Spleen (tissue), 11 donors: ENCODE data around the gene DPP3. TPM values are rescaled to one million over a fixed set of nuclear protein-coding genes. Genes with fewer than 3 reads are reported as not detected.

Source experiments
- DNase-seq: peaks from one replicate; pipeline ENCODE4 v3.0.0-alpha.2; 2020
- H3K27ac ChIP-seq, 8 donors: fragments of 200-600 bp; sonication (generic) in 7 of 8; 1 replicate in 4 of 8; 2 replicates in 4 of 8; pipeline versions ENCODE4 v1.5.0 to v1.8.0; 2016 to 2021; ENCODE audit warnings: inconsistent platforms in 4 of 8, mild to moderate bottlenecking in 4 of 8, moderate library complexity in 1 of 8
- H3K27me3 ChIP-seq, 7 donors: fragments of 200-600 bp; sonication (generic) in 6 of 7; replicated peaks in 1 of 7; 1 replicate in 4 of 7; 2 replicates in 3 of 7; pipeline versions ENCODE4 v1.5.0 to v1.8.0; 2016 to 2021; ENCODE audit warnings: inconsistent platforms in 3 of 7, mild to moderate bottlenecking in 1 of 7
- H3K36me3 ChIP-seq, 6 donors: fragments of 200-600 bp; sonication (generic) in 5 of 6; 1 replicate in 4 of 6; 2 replicates in 2 of 6; pipeline versions ENCODE4 v1.5.0 to v1.8.0; 2016 to 2021; ENCODE audit warnings: inconsistent platforms in 2 of 6
- H3K4me1 ChIP-seq, 6 donors: fragments of 200-600 bp; sonication (generic) in 5 of 6; 1 replicate in 3 of 6; 2 replicates in 3 of 6; pipeline versions ENCODE4 v1.5.0 to v1.8.0; 2016 to 2021; ENCODE audit warnings: inconsistent platforms in 3 of 6
- H3K4me3 ChIP-seq, 8 donors: fragments of 200-600 bp; sonication (generic) in 7 of 8; 1 replicate in 4 of 8; 2 replicates in 4 of 8; pipeline versions ENCODE4 v1.5.0 to v1.8.0; 2016 to 2021; ENCODE audit warnings: inconsistent platforms in 4 of 8, mild to moderate bottlenecking in 4 of 8, moderate library complexity in 2 of 8
- H3K9me3 ChIP-seq, 8 donors: fragments of 200-600 bp; sonication (generic) in 7 of 8; 1 replicate in 4 of 8; 2 replicates in 4 of 8; pipeline versions ENCODE4 v1.5.0 to v1.8.0; 2016 to 2021; ENCODE audit warnings: inconsistent platforms in 4 of 8
- POLR2A ChIP-seq, 3 donors: fragments of 450-650 bp; IDR thresholded peaks; one replicate each; pipeline ENCODE4 v1.5.1; 2017; ENCODE audit warnings: antibody characterized with exemption in 3 of 3, mild to moderate bottlenecking in 1 of 3
- POLR2AphosphoS5 ChIP-seq, 3 donors: sonication (generic); formaldehyde crosslinking; IDR thresholded peaks; one replicate each; pipeline ENCODE4 v1.5.1; 2017; ENCODE audit warnings: antibody characterized with exemption in 3 of 3
- WGBS, 5 donors: extraction: QIAGEN DNeasy Blood & Tissue Kit in 3 of 5; methylation state at CpG; one replicate each; pipeline versions ENCODE4 v1.1.5 to v1.1.7; 2013 to 2018; 5-methylcytosine and 5-hydroxymethylcytosine counted together
- intact Hi-C: fragments of 100-400 bp; cut with DNase I; formaldehyde crosslinking; loops from one replicate; pipeline ENCODE4 v1.15.0; 2023; ENCODE audit warnings: low total_unique reads
- polyA plus RNA-seq, 3 donors: library from polyadenylated mRNA; stranded (reverse); fragments of 200-250 nt; gene quantifications; one replicate each; pipeline ENCODE4 v1.2.1, GENCODE V29; 2013
- total RNA-seq, 7 donors: library from RNA; depleted of rRNA in 3 of 7; stranded (reverse); fragments of >200 nt in 3 of 7; fragmentation: NEBNext Ultra II Directional in 4 of 7; extraction: Animal tissue kit (Norgen Biotek cat#: 25700) in 4 of 7; gene quantifications; one replicate each; pipeline versions ENCODE4 v1.1.0 to v1.2.1, GENCODE V29; 2016 to 2021
- TF ChIP-seq, protein P1 (sequence below), 11 experiments: fragments of 200-600 bp in 7 of 11; fragments of 450-650 bp in 4 of 11; sonication (generic) in 4 of 11; IDR thresholded peaks in 8 of 11; conservative IDR thresholded peaks in 3 of 11; 1 replicate in 7 of 11; 2 replicates in 4 of 11; pipeline versions ENCODE4 v1.4.0 to v1.8.0; 2016 to 2021; ENCODE audit warnings: antibody characterized with exemption in 11 of 11, inconsistent platforms in 4 of 11, mild to moderate bottlenecking in 1 of 11
- donor health status: healthy with polysubstance abuse.
- donor health status: DM: no; HTN: no; CAD: no; lungs with moderate emphysema.
- donor health status: DM: no; HTN: no; CAD: no.
- donor health status: Bipolar disorder and iron deficiency.
- donor health status: healthy.
- donor health status: DM: no; HTN: no; CAD: no.
- donor health status: DM: yes; HTN: yes; CAD: no.

The DPP3 gene
- total and polyA plus RNA-seq, 10 donors: 17.9 to 35.5 (median 23.7) TPM

DNA sequence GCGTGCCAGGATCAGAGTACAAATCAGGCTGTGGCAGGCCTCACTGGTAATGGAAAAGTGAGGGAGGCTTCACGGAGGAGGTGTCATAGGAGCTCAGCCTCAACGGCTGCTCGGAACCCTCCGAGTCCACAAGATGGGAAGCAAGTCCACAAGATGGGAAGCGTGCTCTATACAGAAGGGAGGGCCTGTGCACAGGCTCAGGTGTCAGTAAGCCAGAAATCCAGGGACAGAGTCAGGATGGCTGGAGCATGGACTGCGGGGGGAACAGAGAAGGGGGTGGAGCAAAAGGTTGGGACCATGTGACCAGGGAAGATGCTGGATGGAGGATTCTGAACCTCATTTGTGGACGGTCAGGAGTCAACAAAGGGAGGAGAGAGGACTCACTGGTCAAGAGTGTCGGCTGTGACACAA lies 3.4 kb upstream of the DPP3 start:
- no peak for DNase-seq
- H3K27ac ChIP-seq: no peak overlapping the region
- H3K4me1 ChIP-seq: peaks cover 14 to 36% (median 27%) of the 10 kb centered on the region in 6 donors
- 77 to 92% (median 87%) methylated on average over 9 of the region's 9 CpGs for WGBS, 5 donors
- H3K27me3 ChIP-seq: no peaks in the 10 kb centered on the region
- peaks cover 0 to 42% (median 13%) of the 10 kb centered on the region in 6 donors for H3K36me3 ChIP-seq
- no peak for TF ChIP-seq POLR2AphosphoS5 (IDR thresholded peaks at IDR 0.05)
- TF ChIP-seq, protein P1, sequence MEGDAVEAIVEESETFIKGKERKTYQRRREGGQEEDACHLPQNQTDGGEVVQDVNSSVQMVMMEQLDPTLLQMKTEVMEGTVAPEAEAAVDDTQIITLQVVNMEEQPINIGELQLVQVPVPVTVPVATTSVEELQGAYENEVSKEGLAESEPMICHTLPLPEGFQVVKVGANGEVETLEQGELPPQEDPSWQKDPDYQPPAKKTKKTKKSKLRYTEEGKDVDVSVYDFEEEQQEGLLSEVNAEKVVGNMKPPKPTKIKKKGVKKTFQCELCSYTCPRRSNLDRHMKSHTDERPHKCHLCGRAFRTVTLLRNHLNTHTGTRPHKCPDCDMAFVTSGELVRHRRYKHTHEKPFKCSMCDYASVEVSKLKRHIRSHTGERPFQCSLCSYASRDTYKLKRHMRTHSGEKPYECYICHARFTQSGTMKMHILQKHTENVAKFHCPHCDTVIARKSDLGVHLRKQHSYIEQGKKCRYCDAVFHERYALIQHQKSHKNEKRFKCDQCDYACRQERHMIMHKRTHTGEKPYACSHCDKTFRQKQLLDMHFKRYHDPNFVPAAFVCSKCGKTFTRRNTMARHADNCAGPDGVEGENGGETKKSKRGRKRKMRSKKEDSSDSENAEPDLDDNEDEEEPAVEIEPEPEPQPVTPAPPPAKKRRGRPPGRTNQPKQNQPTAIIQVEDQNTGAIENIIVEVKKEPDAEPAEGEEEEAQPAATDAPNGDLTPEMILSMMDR (IDR thresholded peaks at IDR 0.05 in 8 of 11, conservative IDR thresholded peaks at IDR 0.05 in 3 of 11): no peak
- no peak for TF ChIP-seq POLR2A (IDR thresholded peaks at IDR 0.05)
- no peak overlapping the region for H3K4me3 ChIP-seq
- intact Hi-C loops: no loop called here
- H3K9me3 ChIP-seq: no peaks in the 10 kb centered on the region

DNA sequence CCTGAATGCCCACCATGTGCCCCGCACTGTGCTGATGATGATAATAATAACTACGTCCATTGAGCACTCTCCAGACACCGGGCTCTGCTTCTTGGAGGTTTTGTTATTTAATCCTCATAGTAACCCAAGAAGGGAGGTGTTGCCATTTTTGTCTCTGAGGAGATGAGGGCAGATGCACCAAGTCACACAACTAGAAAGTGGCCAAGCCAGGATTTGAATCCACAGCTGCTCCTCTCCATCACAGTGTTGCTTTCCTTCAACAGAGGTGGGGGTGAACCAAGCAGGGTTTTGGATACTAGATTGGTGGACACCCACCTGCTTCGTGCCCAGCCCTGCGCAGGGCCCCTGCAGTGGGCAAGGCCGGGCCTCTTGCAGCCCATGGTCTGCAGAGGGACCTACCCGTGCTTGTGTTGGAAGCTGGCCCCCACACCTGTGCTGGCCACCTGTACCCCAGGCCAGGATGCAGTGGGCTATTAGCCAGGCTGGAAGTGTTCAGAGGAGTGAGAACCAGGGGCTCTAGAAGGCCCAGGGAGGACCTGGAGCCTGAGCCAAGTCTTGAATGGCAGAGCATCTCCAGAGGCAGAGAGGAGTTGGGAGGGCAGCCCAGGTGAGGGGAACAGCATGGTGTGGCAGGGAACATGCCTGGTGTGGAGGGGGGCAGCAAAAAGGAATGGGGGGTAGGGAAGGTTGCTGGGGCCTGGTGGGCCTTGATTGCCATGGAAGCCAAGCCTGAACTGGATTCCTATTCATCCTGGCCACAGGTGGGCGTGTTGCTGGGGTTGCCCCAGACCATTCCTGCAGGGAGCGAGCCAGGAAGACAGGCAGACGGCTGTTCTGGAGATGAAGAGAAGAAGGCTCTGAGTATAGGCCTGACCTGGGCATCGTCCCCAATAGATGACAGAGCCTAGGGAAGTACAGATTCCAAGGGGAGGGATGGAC lies 2.7 kb upstream of the DPP3 start:
- H3K9me3 ChIP-seq: no peaks in the 10 kb centered on the region
- no peaks in the 10 kb centered on the region for H3K27me3 ChIP-seq
- H3K27ac ChIP-seq: no peak overlapping the region
- intact Hi-C loops: no loop called here
- DNase-seq: no peak
- TF ChIP-seq POLR2AphosphoS5 (IDR thresholded peaks at IDR 0.05) (no peak), POLR2A (IDR thresholded peaks at IDR 0.05) (no peak)
- TF ChIP-seq, protein P1 (IDR thresholded peaks at IDR 0.05 in 8 of 11, conservative IDR thresholded peaks at IDR 0.05 in 3 of 11): no peak
- WGBS, 5 donors: 90 to 96% (median 92%) methylated on average over 7 to 11 of the region's 11 CpGs
- H3K4me1 ChIP-seq: peaks cover 14 to 42% (median 27%) of the 10 kb centered on the region in 6 donors
- H3K4me3 ChIP-seq: no peak overlapping the region
- peaks cover 0 to 40% (median 13%) of the 10 kb centered on the region in 6 donors for H3K36me3 ChIP-seq

DNA sequence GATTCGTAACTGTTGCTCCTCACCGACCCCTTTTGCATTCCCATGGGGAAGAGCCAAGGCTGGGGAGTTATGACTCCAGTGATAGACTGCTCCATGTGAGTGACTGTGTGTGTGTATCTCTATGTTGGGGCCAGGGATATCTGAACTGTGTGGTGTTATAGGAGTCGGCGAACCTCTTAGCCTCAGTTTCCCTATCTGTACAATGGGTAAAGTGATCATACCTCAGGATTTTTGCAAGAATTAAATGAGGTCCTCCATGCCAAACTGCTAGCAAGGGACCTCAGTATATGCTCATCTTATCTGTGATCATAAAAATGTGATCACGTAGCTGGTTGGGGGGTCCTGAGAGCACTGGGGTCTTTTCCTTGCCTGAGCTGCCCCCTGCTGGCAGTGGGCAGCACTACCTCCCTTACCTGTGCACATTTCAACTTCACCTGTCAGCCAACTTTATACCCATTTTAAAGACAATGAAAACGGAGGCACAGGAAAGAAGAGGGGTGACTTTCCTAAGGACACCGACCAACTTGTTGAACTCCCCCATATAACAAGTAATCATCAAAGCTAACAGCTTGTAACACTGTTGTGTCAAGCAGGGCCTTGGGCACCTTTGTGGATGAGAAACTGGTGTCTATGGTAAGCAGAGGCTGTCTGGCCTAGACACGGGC lies 1.4 kb upstream of the DPP3 start:
- Histone ChIP-seq H3K27me3 (no peaks in the 10 kb centered on the region), H3K4me3 (peak overlapping the region in 7 of 8 donors; percentile 67 to 87 (median 80)), H3K27ac (peak overlapping the region; percentile 73 to 92 (median 86)), H3K36me3 (peaks cover 0 to 40% (median 8%) of the 10 kb centered on the region in 6 donors), H3K4me1 (peaks cover 14 to 45% (median 27%) of the 10 kb centered on the region in 6 donors), H3K9me3 (no peaks in the 10 kb centered on the region)
- 52 to 58% (median 56%) methylated on average over 8 of the region's 8 CpGs for WGBS, 5 donors
- no peak for DNase-seq
- intact Hi-C loops: no loop called here
- TF ChIP-seq, protein P1 (IDR thresholded peaks at IDR 0.05 in 8 of 11, conservative IDR thresholded peaks at IDR 0.05 in 3 of 11): peak; percentile 58 to 85 (median 71)
- TF ChIP-seq POLR2A (IDR thresholded peaks at IDR 0.05): no peak
